ENCODE results near the gene SRL.
"Not testable (repeated sequence)": the region's sequence is repeated elsewhere in the genome, so short reads cannot be mapped to it uniquely, and the experiment has no call there.

Gene SRL

DNA sequence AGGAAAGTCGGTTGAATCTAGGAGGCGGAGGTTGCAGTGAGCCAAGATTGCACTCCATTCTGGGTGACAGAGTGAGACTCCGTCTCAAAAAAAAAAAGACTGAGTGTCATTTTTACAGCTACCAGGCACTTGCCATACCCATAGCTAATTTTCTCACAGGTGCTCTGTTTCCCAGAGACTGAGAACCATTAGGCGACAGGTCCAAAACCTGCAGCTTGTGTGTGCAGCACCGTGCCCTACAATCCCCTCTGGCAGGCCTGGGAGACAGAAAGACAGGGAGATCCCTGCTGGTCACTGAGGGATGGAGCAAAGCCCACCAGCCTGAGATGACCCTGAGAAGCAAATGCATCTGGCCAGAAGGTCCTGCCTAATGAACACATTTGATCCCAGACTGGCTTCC is 28.2 kb upstream of the SRL start:
- Mint-ChIP-seq H3K27me3 (ENCODE audit: low read depth) (no peaks in the 10 kb centered on the region), H3K27ac (no peak overlapping the region), H3K4me3 (no peak overlapping the region), H3K4me1 (ENCODE audit: low read depth) (peaks cover 10% of the 10 kb centered on the region), H3K9me3 (no peaks in the 10 kb centered on the region), H3K36me3 (ENCODE audit: low read depth) (no peaks in the 10 kb centered on the region)

- Mint-ChIP-seq H3K4me3 (no peak overlapping the region), H3K27ac (no peak overlapping the region), H3K36me3 (ENCODE audit: low read depth) (peaks cover 6% of the 10 kb centered on the region), H3K9me3 (no peaks in the 10 kb centered on the region), H3K4me1 (ENCODE audit: low read depth) (peaks cover 12% of the 10 kb centered on the region), H3K27me3 (ENCODE audit: low read depth) (no peaks in the 10 kb centered on the region)
These were observed 24.5 kb upstream of the SRL start for GRCh38 chr16:4266372-4266771.

GRCh38 chr16:4265676-4266075 is 23.8 kb upstream of the SRL start:
- H3K4me1 Mint-ChIP-seq (ENCODE audit: low read depth), result peaks cover 6% of the 10 kb centered on the region
- H3K4me3 Mint-ChIP-seq, result no peak overlapping the region
- no peaks in the 10 kb centered on the region for H3K9me3 Mint-ChIP-seq
- H3K27ac Mint-ChIP-seq, result no peak overlapping the region
- H3K36me3 Mint-ChIP-seq (ENCODE audit: low read depth), result peaks cover 8% of the 10 kb centered on the region
- no peaks in the 10 kb centered on the region for H3K27me3 Mint-ChIP-seq (ENCODE audit: low read depth)

GRCh38 chr16:4264546-4264945 is 22.7 kb upstream of the SRL start:
- no peak overlapping the region for H3K4me3 Mint-ChIP-seq
- H3K36me3 Mint-ChIP-seq (ENCODE audit: low read depth), result peaks cover 9% of the 10 kb centered on the region
- H3K9me3 Mint-ChIP-seq, result no peaks in the 10 kb centered on the region
- peaks cover 5% of the 10 kb centered on the region for H3K4me1 Mint-ChIP-seq (ENCODE audit: low read depth)
- H3K27ac Mint-ChIP-seq, result no peak overlapping the region
- no peaks in the 10 kb centered on the region for H3K27me3 Mint-ChIP-seq (ENCODE audit: low read depth)

DNA sequence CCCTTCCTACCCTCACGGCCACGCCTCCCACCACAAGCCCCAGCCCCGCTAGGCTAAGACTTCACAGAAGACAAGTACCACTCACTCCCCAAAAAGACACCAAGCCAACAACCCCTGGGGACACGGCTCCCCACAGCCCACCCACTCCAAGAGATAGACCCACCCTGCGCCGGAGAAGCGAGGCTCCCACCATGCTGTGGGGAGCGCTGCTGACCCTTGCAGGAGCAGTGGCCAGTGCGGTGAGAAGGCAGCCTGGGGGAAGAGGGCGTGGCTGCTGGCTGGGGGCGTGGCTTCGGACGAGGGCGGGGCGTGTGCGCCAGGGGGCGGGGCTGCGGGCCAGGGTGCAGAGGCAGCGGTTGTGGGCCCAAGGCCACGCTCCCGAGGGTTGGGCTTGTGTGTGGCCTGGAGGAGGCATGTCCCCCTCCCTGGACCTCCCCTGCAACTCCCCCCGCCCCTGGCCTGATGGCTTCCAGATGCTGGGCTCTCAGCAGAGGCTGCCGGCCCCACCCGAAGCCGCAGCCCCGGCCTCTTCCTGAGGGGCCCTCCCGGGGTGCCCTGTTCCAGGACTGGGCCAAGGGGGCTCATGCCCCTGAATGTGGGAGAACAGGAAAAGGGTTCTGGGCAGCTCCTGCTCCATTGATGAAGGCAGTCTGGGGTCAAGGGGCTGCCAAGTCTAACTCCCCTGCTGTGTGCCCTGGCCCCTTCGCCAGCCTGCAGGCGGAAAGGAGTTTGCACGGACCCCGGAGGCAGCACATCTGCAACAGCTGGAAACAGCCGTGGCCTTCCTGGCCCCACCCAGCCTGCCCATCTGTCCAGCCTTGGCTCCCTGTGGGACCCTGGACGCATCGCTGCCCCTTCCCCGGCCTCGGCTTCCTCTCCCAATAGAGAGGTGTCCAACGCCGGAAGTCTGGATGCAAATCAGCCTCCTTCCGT is 21.9 kb upstream of the SRL start:
- Mint-ChIP-seq H3K4me3 (no peak overlapping the region), H3K36me3 (ENCODE audit: low read depth) (peaks cover 9% of the 10 kb centered on the region), H3K27me3 (ENCODE audit: low read depth) (no peaks in the 10 kb centered on the region), H3K9me3 (no peaks in the 10 kb centered on the region), H3K27ac (no peak overlapping the region), H3K4me1 (ENCODE audit: low read depth) (peaks cover 5% of the 10 kb centered on the region)

GRCh38 chr16:4262303-4262835 is 20.5 kb upstream of the SRL start:
- no peak overlapping the region for H3K27ac Mint-ChIP-seq
- H3K4me3 Mint-ChIP-seq, result no peak overlapping the region
- H3K36me3 Mint-ChIP-seq (ENCODE audit: low read depth), result peaks cover 9% of the 10 kb centered on the region
- no peaks in the 10 kb centered on the region for H3K9me3 Mint-ChIP-seq
- H3K27me3 Mint-ChIP-seq (ENCODE audit: low read depth), result no peaks in the 10 kb centered on the region
- H3K4me1 Mint-ChIP-seq (ENCODE audit: low read depth), result peaks cover 2% of the 10 kb centered on the region

- no peaks in the 10 kb centered on the region for H3K9me3 Mint-ChIP-seq
- H3K4me3 Mint-ChIP-seq, result no peak overlapping the region
- peaks cover 9% of the 10 kb centered on the region for H3K36me3 Mint-ChIP-seq (ENCODE audit: low read depth)
- no peak overlapping the region for H3K27ac Mint-ChIP-seq
- no peaks in the 10 kb centered on the region for H3K27me3 Mint-ChIP-seq (ENCODE audit: low read depth)
- H3K4me1 Mint-ChIP-seq (ENCODE audit: low read depth), result peaks cover 2% of the 10 kb centered on the region
These were observed 19.8 kb upstream of the SRL start for GRCh38 chr16:4261557-4262172.

- Mint-ChIP-seq H3K4me1 (ENCODE audit: low read depth) (peaks cover 2% of the 10 kb centered on the region), H3K4me3 (no peak overlapping the region), H3K27ac (no peak overlapping the region), H3K9me3 (no peaks in the 10 kb centered on the region), H3K36me3 (ENCODE audit: low read depth) (peaks cover 9% of the 10 kb centered on the region), H3K27me3 (ENCODE audit: low read depth) (no peaks in the 10 kb centered on the region)
These were observed 18.5 kb upstream of the SRL start for GRCh38 chr16:4260360-4260759.

DNA sequence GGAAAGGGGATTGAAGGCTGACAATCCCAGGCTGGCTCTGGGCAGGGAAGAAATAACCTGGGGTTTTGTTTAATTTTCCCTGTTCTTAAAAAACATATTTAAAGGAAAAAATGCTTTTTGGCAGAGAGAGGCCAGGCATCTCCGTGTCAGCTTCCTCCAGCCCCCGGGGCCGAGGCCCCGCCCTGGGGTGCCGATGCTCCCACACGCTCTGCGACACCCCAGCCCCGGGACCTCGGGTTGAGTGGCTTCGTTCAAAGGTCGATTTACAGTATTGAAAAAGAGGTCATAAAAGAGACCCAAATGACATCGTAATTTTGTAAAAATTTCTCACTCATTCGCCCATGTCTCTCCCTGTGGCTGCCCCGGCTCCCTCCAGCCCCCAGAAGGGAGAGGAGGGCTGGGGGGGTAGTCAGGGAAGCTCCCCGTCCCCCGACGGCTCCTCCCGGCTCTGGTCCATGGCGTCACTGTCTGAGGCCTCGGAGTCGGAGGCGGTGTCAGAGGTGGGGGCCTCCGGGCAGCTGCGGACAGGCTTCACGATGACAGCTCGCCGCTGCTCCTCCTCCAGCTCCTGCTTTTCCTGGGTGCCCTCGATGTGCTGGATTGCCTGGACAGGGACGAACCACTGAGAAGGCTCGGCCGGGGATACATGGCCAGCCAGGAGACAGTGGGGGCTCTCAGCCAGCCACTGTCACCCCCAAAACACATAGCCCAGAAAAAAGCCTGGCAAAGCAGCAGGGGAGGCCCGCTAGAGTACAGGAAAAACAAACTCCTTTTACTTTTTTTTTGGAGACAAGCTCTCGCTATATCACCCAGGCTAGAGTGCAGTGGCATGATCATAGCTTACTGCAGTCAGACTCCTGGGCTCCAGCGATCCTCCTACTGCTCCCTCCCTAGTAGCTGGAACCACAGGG is 16.0 kb upstream of the SRL start:
- H3K27ac Mint-ChIP-seq, result no peak overlapping the region
- H3K36me3 Mint-ChIP-seq (ENCODE audit: low read depth), result peaks cover 9% of the 10 kb centered on the region
- no peaks in the 10 kb centered on the region for H3K9me3 Mint-ChIP-seq
- no peaks in the 10 kb centered on the region for H3K27me3 Mint-ChIP-seq (ENCODE audit: low read depth)
- H3K4me1 Mint-ChIP-seq (ENCODE audit: low read depth), result peaks cover 5% of the 10 kb centered on the region
- no peak overlapping the region for H3K4me3 Mint-ChIP-seq

DNA sequence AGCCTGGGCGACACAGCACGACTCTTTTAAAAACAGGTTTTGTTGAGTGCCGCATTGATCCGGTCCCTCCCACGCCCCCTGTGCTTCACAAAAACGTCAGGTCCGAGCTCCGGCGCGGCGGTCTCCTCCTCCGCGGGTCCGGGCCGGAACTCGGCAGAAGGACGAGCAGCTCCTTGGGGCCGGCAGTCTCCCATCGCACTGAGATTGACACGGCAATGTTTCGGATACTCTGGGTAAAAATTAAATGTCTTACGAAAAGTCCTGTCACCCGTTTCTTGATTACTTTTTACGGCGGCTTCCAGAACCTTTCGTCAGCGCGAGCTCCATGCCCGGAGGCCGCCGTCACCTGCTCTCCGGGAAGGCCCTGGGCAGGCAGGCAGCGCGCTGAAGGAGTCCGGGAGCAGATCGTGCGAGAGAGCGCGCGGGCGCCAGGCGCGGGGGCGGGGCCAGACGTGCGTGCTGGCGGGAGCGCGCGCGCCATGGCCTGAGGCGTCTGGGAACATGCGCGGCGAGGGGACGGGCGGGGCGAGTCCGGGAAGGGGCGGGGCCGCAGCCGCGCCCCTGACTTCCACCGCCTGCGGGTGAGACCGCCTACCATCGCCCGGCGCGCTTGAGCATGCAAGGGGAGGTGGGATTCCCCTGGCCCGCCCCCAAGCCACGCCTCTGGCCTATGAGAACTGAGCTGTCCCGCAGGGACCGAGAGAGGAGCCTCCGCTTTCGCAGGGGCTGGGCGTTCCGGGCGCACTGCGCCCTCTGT is 11.7 kb upstream of the SRL start:
- peaks cover 5% of the 10 kb centered on the region for H3K4me1 Mint-ChIP-seq (ENCODE audit: low read depth)
- no peaks in the 10 kb centered on the region for H3K36me3 Mint-ChIP-seq (ENCODE audit: low read depth)
- H3K27me3 Mint-ChIP-seq (ENCODE audit: low read depth), result no peaks in the 10 kb centered on the region
- H3K27ac Mint-ChIP-seq, result peak overlapping the region; percentile 98
- H3K4me3 Mint-ChIP-seq, result peak overlapping the region; percentile 91
- no peaks in the 10 kb centered on the region for H3K9me3 Mint-ChIP-seq

GRCh38 chr16:4253012-4253393 is 11.1 kb upstream of the SRL start:
- H3K36me3 Mint-ChIP-seq (ENCODE audit: low read depth); H3K9me3 Mint-ChIP-seq; H3K4me1 Mint-ChIP-seq (ENCODE audit: low read depth); H3K27me3 Mint-ChIP-seq (ENCODE audit: low read depth): not testable (repeated sequence)
- H3K4me3 Mint-ChIP-seq, result peak overlapping the region; percentile 91
- peak overlapping the region; percentile 98 for H3K27ac Mint-ChIP-seq

- no peaks in the 10 kb centered on the region for H3K36me3 Mint-ChIP-seq (ENCODE audit: low read depth)
- H3K4me1 Mint-ChIP-seq (ENCODE audit: low read depth), result peaks cover 5% of the 10 kb centered on the region
- H3K9me3 Mint-ChIP-seq, result no peaks in the 10 kb centered on the region
- H3K27me3 Mint-ChIP-seq (ENCODE audit: low read depth), result no peaks in the 10 kb centered on the region
- H3K4me3 Mint-ChIP-seq, result no peak overlapping the region
- H3K27ac Mint-ChIP-seq, result no peak overlapping the region
These were observed 7.8 kb upstream of the SRL start for GRCh38 chr16:4249530-4250308.

DNA sequence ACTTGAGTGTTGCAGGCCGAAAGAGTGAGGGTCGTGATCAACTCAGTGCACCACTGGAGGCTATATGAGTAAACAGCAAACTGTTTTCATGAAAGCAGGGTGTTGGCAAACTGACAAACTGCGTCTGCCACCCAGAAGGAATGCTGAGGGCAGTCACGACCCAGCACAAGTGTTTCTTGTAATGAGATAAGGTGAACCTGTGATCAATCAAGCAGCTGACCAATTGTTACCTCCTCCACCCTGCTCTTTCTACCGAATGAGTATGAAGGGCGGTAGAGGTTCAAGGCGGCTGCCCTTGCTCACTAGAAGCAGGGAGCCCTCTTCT is 5.5 kb upstream of the SRL start:
- Mint-ChIP-seq H3K27me3 (ENCODE audit: low read depth) (no peaks in the 10 kb centered on the region), H3K27ac (no peak overlapping the region), H3K4me3 (no peak overlapping the region), H3K4me1 (ENCODE audit: low read depth) (no peaks in the 10 kb centered on the region), H3K9me3 (no peaks in the 10 kb centered on the region), H3K36me3 (ENCODE audit: low read depth) (no peaks in the 10 kb centered on the region)

Data from T-helper 1 cell treated with Interleukin-12 subunit alpha and Interleukin-12 subunit beta and Interleukin-4 antibody, amounts not matched to agents 30 μg/mL and 1 μg/mL, for 36 hours (primary cell).